ENCODE results near the gene PAX2.
"Not testable (repeated sequence)": the region's sequence is repeated elsewhere in the genome, so short reads cannot be mapped to it uniquely, and the experiment has no call there.

The PAX2 gene

DNA sequence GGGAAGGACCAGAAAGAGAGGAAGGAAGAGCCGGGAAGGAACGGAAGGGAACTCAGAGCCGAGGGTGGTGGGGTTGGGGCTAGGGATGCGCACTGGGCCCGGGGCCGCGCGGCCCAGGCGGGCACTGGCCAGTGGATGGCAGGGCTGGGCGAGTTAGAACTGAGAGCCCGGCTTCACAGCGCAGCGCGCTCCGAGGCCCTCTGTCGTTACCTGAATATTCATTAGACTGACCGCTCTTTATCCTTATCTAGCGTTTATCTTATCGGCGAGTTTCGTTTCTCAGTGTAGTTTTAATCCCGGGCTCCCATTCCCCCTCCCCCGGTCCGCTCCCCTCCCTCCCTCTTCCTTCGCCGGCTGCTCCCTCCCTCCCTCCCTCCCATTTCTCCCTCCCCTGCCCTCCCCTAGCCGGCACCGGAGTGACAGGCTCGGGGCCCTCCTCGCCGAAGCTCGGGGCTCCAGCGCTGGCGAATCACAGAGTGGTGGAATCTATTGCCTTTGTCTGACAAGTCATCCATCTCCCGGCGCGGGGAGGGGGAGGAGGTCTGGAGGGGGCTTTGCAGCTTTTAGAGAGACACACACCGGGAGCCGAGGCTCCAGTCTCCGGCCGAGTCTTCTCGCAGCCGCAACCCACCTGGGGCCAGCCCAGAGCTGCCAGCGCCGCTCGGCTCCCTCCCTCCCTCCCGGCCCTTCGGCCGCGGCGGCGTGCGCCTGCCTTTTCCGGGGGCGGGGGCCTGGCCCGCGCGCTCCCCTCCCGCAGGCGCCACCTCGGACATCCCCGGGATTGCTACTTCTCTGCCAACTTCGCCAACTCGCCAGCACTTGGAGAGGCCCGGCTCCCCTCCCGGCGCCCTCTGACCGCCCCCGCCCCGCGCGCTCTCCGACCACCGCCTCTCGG lies at the start of gene PAX2:
PAX2 (plus strand) TSS at position 596 of the 895 bp plus-strand sequence. CDS start 679 bp downstream, outside the sequence.
- no peak for DNase-seq (ENCODE audit: low read depth)

DNA sequence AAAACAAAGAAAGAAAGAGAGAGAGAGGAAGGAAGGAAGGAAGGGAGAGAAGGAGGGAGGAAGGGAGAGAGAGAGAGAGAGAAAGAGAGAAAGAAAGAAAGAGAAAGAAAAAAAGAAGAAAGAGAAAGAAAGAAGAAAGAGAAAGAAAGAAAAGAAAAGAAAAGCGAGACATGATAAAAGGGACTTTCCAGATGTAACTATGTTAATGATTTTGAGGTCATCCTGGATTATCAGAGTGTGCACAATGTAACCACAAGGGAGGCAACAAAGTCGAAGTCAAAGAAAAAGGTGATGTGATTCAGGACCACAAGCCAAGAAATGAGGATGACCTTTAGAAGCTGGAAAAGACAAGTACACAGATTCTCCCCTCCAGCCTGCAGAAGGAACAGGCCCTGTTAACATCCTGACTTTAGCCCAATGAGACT lies 48.9 kb upstream of the PAX2 start:
- DNase-seq (ENCODE audit: low read depth): no peak

DNA sequence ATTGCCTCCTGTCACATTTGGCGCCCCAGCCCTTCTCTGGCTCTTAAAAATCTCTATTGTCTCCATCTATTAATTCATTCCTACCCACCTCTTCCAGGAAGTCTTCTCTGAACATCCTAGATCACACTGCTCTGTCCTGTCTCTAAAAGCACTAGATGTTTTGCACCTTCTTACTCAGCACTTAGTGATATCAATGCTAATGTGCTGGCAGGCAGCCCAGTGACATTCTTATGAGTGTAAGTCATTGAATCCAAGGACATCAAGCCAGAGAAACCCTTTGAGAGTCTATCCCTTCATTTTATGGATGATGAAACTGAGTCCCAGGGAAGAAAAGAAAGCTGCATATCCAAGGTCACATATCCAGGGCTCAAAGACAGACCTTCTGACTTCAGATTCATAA lies 48.3 kb upstream of the PAX2 start:
- no peak for DNase-seq (ENCODE audit: low read depth)

DNA sequence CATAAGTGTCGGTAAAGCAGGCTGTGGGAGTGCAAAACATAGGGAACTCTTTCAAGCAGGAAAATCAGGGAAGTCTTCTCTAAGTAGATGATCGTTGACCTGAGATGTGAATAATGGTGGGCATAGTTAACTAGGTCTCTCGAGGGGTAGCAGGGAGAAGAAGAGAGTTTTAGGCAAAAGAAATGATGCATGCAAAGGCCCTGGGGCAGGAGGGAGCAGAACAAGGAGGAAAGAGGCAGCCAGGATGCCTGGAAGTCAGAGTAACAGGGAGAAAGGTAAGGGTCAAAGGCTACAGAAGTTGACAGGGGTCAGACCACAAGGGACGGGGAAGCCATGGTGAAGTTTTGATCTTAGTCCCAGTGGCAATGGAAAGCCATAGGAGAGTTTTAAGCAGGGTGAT lies 47.8 kb upstream of the PAX2 start:
- no peak for DNase-seq (ENCODE audit: low read depth)

DNA sequence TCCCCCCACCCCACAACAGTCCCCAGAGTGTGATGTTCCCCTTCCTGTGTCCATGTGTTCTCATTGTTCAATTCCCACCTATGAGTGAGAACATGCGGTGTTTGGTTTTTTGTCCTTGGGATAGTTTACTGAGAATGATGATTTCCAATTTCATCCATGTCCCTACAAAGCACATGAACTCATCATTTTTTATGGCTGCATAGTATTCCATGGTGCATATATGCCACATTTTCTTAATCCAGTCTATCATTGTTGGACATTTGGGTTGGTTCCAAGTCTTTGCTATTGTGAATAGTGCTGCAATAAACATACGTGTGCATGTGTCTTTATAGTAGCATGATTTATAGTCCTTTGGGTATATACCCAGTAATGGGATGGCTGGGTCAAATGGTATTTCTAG lies 43.7 kb upstream of the PAX2 start:
- DNase-seq (ENCODE audit: low read depth): not testable (repeated sequence)

DNA sequence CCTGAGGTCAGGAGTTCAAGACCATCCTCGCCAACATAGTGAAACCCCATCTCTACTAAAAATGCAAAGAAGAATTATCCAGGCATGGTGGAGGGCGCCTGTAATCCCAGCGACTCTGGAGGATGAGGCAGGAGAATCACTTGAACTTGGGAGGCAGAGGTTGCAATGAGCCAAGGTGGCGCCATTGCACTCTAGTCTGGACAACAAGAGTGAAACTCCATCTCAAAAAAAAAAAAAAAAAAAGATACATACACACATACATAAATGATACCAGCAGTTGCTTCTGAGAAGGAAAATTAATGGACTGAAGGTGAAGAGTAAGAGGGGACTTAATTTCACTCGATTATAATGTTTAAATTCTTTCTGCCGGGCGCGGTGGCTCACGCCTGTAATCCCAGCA lies 40.2 kb upstream of the PAX2 start:
- DNase-seq (ENCODE audit: low read depth): no peak

DNA sequence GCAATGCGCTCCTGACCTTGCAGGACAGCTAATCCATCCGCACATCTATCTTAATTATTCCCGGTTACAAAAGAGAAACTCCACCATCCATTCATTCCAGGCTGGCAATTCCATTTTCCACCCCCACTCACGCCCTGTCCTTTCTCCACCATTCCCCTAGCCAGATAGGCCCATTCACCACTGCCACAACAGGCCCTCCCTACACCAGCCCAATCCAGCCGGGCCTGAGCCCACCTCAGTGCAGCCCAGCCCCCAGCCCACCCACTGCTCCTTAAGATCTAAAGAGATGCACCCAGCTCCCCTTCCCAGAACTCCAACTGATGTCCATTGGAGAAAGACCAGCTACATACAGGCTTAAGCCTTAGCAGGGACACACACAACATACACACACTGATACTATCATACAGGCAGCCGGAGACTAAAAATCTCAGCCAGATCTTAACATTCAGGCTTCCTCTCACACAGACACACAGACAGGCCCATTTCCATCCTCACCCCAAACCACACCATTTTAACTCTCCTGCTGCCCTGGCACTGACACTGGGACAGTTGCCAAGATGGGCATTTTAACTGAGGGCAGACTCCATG lies 38.0 kb upstream of the PAX2 start:
- DNase-seq (ENCODE audit: low read depth): no peak

DNA sequence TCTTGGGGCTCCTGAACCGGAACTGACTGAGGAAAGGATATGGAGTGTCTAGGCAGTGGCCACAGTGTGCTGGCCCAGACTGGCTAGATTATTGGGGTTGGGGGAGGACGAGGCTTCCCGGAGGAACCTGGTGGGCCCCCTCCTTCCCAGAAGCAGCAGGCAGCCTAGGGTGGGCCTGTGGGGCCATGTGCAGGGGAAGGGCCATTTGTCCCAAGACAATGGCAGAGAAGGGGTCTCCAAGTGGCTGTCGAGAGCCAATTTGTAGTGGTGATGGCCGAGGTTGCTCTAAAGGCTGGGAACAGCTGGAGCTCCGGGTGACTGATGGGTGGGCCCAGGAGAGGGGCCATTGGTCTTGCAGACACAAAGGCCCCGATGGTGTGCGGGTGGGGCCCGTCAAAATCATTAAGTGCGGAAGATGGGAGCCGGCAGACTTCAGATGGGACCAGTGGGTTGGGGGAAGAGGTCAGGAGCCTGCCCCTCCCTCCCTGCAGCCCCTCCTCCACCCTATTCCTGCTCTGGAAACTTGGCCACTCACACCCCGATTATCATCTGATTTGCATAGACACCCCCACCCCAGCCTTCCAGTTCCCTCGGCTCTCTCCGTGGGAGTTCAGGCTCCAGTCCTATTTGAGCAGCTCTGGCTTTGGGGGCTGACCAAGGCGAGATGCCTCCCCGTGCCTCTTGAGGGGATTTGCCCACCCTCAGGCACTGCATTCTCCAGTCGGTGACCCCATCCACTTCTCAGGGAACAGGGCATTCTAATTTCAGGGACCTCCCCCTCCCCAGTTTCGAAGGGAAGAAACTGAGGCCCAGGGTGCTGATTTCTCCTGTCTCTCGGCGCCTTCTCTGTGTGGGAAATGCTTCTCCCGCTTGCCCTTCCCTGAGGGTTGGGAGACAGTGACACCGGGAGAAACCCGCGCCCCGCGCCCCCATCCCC lies 36.0 kb upstream of the PAX2 start:
- DNase-seq (ENCODE audit: low read depth): no peak

DNA sequence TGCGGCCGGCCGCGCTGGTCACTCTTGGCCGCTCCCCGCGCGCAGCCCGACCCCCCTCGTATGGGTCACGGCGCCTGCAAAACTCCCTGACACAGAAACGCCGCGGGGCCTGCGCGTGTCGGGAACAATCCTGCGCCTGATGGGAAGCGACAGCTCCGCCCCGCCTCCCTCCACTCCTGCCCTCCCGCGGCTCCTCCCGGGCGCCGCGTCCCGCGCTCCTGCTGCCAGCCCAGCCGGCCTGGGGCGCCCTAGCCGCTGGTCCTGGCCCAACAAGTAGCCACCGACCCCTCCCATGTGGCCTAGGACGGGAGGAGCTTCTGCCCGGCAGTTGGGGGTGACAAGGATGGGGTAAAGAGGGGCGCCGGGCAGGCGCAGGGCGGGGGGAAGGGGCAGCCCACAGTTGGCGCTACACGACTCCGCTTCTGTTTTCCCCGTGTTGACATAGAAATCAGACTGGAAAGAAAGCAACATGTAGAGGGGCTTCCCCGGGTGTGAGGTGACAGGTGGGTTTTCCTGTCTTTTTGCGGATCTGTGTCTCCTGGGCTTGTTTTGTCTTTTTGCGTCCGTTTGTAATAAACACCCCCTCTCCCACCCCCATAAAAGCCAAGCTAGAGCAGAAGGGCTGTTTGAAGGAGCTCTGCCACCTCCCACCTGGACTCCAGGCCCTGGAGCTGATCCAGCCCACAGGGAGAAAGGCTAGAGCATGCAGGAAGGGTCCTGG lies 35.1 kb upstream of the PAX2 start:
- DNase-seq (ENCODE audit: low read depth): no peak

DNA sequence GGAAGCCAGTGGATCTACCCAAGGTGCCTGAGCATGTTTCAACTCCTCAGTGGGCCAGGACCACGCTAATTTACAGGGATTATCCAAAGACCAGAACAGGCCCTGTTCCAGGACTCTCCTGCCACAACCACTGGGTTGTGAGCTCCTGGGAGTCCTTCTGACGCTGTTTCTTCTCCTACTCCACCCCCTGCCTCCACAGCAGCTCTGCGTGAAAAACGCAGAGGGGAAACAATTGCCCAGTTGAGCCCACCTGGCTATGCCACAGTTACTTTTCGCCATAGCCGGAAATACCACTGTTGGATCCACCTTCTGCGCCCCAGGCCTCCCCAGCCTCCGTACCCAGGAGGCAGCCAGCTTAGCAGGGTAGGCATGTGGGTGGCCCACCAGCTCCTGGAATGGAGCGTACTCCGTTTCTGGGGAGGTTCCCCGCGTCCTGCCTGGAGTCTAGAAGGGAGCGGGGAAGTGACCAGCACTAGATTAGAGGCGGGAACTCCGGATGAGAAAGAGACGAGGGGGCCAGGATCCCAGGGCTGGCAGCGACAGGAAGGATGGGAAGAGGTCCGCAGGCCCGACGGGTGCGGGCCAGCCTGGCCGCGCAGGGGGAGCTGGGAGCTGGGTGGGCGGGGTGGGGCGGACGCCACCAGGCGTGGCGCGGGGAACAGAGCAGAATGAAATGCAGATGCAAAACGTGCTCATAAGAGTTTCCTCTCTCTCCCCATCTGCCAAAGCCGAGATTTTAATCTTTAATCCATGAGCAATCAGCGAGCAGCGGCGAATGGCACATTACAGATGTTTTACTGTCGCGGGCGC lies 32.1 kb upstream of the PAX2 start:
- DNase-seq (ENCODE audit: low read depth): no peak

DNA sequence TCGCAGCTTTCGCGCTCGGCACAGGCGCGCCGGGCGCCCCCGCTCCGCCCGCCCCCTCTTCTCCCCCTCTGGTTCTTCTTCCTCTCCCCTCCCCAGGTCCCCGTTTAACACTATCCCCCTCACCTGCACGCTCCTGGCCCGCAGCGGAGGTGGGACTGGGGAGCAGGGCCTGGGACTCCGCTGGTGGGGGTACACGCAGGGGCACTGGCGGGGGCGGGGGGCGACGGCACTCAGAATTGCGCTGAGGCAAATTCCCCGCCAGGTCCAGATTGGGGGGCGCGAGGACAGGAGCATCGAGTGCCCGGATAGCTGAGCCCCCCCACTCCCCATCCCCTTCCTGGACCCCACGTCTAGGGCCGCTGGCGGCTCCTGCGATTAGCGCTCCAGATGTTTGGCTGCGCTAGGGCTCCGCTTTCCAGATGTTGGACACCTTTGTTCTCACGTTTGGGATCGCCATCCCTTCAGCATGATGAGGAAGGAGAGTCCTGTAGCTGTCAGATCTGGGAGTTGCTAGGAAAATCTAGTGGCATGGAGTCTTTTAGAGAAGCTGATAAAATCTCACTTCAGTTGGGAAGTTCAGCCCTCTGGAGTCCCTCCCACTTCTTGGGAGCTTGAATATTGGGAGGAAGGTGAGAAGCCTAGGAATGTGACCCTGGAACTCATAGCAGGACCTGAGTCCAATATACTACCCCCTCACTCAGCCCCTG lies 31.4 kb upstream of the PAX2 start:
- DNase-seq (ENCODE audit: low read depth): no peak

DNA sequence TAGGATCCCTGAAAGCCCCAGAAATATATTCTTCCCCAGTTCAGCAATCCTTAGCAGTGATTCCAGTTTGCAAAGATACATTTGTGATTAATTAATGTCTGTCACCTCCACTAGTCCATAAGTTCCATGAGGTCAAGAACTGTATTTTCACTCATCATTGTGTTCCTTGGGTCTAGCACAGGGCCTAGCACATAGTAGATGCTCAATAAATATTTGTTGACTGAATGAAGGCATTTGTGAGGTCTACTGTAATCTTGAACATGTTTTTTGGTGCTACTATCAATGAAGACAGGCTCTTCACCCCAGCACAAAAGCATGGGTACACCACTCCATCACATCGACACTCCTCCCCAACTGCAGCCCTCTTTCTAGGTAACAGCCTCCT lies 30.8 kb upstream of the PAX2 start:
- DNase-seq (ENCODE audit: low read depth): no peak

DNA sequence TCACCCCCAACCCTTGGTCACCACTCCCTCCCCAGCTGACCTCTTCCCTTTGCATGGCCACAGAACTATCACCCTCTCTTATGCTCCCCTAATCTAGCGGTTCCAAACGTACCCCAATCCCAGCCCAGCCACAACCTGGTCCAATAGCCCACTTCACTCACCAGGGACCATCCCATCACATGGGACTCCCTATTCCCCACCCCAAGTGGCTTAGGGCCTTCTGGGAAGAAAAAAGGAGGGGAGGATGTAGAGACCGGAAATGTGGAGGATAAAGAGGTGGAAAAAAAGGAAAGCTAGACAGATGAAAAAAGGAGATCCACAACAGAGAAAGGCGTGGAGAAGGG lies 30.3 kb upstream of the PAX2 start:
- DNase-seq (ENCODE audit: low read depth): no peak

DNA sequence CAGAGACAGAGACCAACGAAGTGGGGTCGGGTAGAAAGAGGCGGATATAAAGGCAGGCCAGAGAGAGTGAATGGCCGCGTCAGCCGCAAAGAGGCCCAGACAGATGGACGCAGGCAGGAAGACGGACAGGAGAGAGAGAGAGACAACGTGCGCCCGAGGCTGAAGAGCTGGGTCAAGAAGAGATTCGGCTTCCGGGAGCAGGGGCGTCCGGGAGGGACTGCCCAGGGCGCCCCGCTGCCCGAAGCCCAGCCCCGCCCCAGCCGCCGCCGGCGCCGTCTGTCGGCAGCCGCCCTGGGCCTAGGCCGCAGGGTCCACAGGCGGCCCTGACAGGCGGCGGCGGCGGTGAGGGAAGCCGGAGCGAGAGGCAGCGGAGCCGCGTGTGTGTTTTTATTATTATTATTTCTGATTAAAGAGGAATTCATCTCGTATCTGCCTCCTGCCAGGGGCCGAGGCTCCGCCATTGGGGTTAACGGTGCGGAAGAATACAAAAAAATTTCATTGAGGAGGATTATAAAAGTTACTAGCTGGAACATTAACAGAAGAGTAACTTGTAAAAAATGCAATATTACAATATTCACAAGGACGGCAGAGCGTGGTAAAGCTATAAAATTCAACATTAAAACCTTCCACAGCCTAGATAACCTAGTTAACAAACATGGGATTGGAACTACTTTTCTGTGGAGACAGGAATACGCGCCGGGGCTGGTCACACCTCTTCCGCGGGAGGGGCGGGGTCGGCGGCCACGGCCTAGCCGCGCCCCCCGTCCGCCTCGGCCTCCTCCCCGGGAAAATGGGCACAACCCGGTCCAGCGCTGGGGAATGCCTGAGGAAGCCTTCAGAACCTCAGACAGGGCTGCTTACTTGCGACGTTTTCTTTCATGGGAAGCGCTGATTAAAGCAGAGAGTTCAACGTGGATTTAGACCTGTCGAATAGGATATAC lies 29.7 kb upstream of the PAX2 start:
- no peak for DNase-seq (ENCODE audit: low read depth)

DNA sequence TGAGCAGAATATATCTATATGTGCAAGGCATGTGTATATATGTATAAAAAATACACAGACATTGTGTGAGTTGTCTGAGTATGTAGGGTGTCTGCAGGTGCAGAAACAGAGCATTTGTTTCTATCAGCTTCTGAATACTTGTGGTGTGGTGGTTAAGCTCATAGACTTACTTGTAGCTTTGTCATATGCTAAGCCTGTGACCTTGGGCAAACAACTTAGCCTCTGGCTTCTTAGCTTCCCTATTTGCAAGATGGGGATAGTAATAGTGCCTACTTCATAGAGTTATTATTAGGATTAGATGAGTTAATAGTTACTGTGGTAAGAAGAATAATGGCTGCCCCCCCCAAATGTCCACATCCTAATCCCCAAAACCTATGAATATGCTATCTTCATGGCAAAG lies 28.2 kb upstream of the PAX2 start:
- no peak for DNase-seq (ENCODE audit: low read depth)

DNA sequence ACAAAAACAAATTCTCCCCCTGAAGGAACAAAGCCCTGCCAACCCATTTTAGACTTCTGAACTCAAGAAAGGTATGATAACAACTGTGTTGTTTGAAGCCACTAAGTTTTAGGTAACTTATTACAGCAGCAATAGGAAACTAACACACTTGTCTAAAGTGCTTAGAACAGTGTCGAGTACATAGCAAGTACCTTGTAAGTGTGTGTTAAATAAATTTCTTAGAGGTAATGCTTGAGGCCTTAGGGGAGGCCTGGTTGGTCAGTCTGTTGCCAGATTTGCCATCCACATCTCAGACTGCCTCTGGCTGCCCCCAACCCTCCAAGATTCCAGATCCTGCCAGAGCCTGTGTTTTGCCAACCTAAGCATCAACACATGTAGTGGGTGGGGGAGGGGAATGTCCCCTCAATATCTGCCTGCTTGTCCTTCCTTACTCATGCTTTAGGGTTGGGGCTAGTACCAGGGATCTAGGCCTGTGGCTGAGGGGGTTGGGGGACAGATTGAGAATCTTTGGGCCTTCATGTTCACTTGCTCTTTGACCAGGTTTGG lies 27.1 kb upstream of the PAX2 start:
- DNase-seq (ENCODE audit: low read depth): no peak

DNA sequence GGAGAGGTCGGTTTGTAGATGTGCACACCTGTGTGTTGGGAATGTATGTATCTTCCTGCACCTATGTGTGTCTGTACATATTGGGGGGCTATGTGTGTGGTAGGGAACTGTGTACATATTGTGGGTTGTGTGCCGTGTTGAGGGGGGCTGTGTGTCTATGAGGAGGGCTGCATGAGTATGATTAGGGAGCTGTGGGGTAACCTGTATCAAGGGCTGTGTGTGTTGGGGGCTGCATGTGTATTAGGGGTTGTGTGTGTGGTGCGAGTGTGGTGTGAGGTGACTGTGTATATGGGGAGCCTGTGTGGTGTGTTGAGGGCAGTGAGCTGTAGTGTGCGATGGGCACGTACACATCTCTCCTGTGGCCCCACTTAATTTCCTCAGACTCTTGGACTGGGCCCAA lies 22.2 kb upstream of the PAX2 start:
- DNase-seq (ENCODE audit: low read depth): no peak

DNA sequence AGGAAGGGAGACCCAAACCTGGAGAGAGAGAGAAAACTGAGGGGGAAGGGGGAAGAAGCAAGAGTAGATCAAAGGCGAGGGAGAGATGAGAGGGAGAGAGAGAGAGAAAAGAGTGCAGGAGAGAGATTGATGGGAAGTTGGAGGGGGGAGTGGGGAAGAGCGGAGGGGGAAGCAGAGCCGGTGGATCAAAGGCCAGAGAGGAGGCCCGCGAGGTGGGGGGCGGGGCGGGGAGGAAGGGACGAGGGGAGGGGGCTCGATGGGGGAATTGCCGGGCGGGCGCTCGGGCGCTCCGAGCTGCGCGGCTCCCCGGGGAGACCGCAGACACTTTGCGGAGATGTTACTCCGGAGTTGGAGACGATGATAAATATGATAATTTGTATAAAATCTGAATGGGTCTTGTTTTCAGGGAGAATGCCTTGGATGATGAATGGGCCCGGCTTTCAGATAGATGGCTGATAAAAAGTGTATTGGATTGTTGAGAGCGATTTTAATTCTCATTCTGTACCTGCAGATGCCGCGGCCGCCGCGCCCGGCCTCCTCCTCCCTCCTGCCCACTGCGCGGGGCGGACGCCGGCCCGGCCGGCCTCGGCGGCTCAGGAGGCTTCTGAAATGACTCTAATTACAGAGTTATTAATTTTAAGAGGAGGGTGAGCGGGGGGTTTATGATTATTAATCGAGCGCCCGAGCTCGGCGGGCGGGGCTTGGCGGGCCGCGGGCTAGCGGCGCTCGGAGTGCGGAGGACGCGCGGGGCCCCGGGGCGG lies 21.4 kb upstream of the PAX2 start:
- DNase-seq (ENCODE audit: low read depth): no peak
